Ascending aorta (tissue), 2 donors: Measurements from ENCODE around the gene CTCFL. TPM values are rescaled to one million over a fixed set of nuclear protein-coding genes. Genes with fewer than 3 reads are reported as not detected.

ENCODE experiments used
- DNase-seq, 2 donors: peaks; one replicate each; pipeline ENCODE4 v3.0.0-alpha.2; 2019; ENCODE audit warnings: low spot score in 2 of 2
- H3K27ac ChIP-seq, 2 donors: fragments of 200-600 bp; sonication (generic); one replicate each; pipeline ENCODE4 v1.5.1; 2016 to 2017; ENCODE audit warnings: mild to moderate bottlenecking in 1 of 2
- H3K27me3 ChIP-seq: fragments of 200-600 bp; sonication (generic); one replicate; pipeline ENCODE4 v1.5.1; 2017
- H3K36me3 ChIP-seq, 2 donors: fragments of 200-600 bp; sonication (generic); one replicate each; pipeline ENCODE4 v1.5.1; 2016
- H3K4me1 ChIP-seq, 2 donors: fragments of 200-600 bp; sonication (generic); one replicate each; pipeline ENCODE4 v1.5.1; 2016 to 2017; ENCODE audit warnings: mild to moderate bottlenecking in 1 of 2
- H3K4me3 ChIP-seq, 2 donors: fragments of 200-600 bp; sonication (generic); one replicate each; pipeline ENCODE4 v1.5.1; 2016 to 2017; ENCODE audit warnings: mild to moderate bottlenecking in 1 of 2
- H3K9me3 ChIP-seq, 2 donors: fragments of 200-600 bp; sonication (generic); one replicate each; pipeline ENCODE4 v1.5.1; 2016
- intact Hi-C: fragments of 100-400 bp; cut with DNase I; formaldehyde crosslinking; loops from one replicate; pipeline ENCODE4 v1.15.1; 2023
- total RNA-seq: library from RNA; depleted of rRNA; stranded (reverse); fragments of >200 nt; gene quantifications from one replicate; pipeline ENCODE4 v1.1.0, GENCODE V29; 2016
- TF ChIP-seq, protein P1 (sequence below), 3 experiments: fragments of 200-600 bp in 2 of 3; fragments of 450-650 bp in 1 of 3; sonication (generic) in 2 of 3; IDR thresholded peaks; one replicate each; pipeline ENCODE4 v1.5.1; 2016 to 2019; ENCODE audit warnings: antibody characterized with exemption in 3 of 3, mild to moderate bottlenecking in 1 of 3, moderate library complexity in 1 of 3

CTCFL gene
- total RNA-seq, 1 donor from 2014 or later = not detected

DNA sequence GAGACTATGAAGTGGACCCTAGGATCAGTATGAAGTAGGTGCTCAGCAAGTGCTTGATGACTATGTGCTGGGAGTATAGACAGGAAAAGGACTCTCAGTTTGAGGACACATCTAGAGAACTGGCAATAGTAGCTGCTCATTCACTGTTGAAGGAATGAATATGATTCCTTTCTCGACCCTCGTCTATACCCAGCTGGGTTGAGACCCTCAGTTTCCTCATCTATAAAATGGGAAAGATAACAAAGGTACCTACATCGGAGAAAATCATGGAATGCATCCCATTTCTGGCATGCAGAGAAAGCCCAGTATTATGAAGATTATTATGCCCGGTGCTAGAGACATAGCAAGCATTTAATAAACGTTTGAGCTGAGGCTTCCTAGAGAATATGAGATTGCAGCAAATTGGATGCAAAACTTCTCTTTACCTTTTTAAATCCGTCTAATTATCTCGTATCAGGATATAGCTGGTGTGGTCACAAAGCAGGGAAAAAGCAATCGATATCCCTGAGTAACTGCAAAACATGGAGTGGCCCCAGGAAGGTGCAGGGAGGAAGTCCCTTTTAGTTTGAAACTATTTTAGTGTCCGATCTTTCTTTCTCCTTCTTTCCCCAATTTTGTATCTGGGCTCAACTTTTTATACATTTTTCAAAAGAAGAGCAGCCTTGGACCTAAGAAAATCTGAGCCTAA, 33.1 kb upstream of the CTCFL start:
- intact Hi-C loops = no loop called here
- Histone ChIP-seq H3K4me1 (no peaks in the 10 kb centered on the region), H3K27ac (no peak overlapping the region), H3K36me3 (no peaks in the 10 kb centered on the region), H3K4me3 (no peak overlapping the region), H3K9me3 (no peaks in the 10 kb centered on the region), H3K27me3 (no peaks in the 10 kb centered on the region)
- TF ChIP-seq, protein P1, sequence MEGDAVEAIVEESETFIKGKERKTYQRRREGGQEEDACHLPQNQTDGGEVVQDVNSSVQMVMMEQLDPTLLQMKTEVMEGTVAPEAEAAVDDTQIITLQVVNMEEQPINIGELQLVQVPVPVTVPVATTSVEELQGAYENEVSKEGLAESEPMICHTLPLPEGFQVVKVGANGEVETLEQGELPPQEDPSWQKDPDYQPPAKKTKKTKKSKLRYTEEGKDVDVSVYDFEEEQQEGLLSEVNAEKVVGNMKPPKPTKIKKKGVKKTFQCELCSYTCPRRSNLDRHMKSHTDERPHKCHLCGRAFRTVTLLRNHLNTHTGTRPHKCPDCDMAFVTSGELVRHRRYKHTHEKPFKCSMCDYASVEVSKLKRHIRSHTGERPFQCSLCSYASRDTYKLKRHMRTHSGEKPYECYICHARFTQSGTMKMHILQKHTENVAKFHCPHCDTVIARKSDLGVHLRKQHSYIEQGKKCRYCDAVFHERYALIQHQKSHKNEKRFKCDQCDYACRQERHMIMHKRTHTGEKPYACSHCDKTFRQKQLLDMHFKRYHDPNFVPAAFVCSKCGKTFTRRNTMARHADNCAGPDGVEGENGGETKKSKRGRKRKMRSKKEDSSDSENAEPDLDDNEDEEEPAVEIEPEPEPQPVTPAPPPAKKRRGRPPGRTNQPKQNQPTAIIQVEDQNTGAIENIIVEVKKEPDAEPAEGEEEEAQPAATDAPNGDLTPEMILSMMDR (IDR thresholded peaks at IDR 0.05) = no peak
- DNase-seq = no peak

DNA sequence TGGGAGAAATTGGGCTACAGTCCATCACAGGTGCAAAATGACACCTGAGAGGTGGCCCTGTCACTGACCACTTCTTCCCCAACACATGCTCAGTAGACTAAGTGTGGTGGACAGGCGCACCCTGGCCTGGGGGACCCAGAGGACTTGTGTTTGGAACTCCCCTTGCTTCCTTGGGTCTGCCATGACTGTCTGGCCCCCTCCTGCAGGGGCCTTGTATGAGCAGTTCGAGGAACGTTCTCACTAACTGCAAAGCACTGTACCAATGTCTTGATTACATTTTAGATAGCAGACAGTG, 32.0 kb upstream of the CTCFL start:
- H3K27me3 ChIP-seq = no peaks in the 10 kb centered on the region
- no peak overlapping the region for H3K27ac ChIP-seq
- no peaks in the 10 kb centered on the region for H3K36me3 ChIP-seq
- no peaks in the 10 kb centered on the region for H3K4me1 ChIP-seq
- intact Hi-C loops = no loop called here
- TF ChIP-seq, protein P1 (IDR thresholded peaks at IDR 0.05) = no peak
- no peak overlapping the region for H3K4me3 ChIP-seq
- no peak for DNase-seq
- H3K9me3 ChIP-seq = no peaks in the 10 kb centered on the region

DNA sequence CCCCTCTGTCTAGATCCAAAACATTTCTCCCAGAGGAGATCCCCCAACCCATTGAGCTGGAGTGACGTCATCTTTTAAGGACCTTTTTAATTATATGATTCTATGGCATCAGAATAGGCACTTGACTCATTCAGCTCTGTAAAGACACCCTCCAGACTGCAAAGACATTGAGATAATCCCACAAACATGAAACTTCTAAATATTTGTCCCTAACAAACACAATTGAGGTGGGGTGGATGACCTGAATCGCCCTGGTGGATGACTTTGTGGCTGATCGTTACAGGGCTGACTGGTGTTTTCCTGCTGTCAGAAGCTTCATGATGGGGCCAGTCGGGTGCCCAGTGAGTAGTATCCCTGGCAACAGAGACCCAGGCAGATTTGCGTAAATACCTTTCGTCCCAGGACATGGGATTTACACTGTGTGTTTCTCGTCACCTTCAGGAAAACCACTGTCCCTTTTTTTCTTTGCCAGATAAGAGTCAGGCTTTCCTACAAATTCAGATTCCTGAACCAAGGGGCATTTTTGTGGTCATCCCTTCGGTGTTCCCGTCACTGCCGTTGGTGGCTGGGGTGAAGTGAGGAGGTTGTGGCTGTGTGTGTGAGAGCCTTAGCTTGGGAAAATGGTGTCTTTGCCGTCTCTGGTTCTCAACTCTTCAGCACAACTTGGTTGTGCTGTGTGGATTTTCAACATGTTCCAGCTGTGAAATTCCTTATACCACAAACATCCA, 30.7 kb upstream of the CTCFL start:
- Histone ChIP-seq H3K4me3 (no peak overlapping the region), H3K27ac (no peak overlapping the region), H3K4me1 (no peaks in the 10 kb centered on the region), H3K9me3 (no peaks in the 10 kb centered on the region), H3K36me3 (no peaks in the 10 kb centered on the region), H3K27me3 (no peaks in the 10 kb centered on the region)
- no peak for DNase-seq
- TF ChIP-seq, protein P1 (IDR thresholded peaks at IDR 0.05) = no peak
- intact Hi-C loops = no loop called here

DNA sequence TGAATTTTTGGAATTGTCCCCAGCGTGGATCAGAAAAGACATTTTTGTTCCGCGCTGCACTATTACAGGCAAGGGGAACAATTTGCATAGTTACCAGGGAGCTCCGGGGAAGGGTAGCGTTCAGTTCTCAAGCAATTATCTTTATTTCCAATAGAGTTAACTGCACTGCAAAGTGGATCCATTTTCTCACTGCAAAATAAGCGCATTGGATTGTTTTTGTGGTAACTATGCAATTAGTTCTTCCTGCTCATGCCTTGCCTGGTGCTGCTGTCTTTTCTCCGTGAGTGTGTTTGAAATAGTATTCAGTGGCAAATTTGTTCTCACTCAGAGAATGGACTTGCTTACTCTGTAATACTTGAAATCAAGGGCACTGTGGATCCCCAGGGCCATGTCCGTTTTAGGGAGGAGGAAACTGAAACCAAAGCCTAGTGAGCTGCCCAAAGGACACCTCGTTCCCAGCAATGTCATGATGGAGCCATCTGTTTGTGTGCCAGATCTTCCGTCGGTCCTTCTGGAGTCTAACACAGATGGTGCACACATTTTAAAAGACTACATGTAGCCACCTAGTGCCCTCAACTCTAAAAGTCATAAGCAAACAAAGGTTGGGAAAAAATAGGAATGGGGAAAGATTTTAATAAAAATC, 28.6 kb upstream of the CTCFL start:
- no peak for DNase-seq
- no peaks in the 10 kb centered on the region for H3K4me1 ChIP-seq
- H3K36me3 ChIP-seq = no peaks in the 10 kb centered on the region
- H3K4me3 ChIP-seq = no peak overlapping the region
- TF ChIP-seq, protein P1 (IDR thresholded peaks at IDR 0.05) = no peak
- intact Hi-C loops = no loop called here
- H3K9me3 ChIP-seq = no peaks in the 10 kb centered on the region
- no peaks in the 10 kb centered on the region for H3K27me3 ChIP-seq
- no peak overlapping the region for H3K27ac ChIP-seq

DNA sequence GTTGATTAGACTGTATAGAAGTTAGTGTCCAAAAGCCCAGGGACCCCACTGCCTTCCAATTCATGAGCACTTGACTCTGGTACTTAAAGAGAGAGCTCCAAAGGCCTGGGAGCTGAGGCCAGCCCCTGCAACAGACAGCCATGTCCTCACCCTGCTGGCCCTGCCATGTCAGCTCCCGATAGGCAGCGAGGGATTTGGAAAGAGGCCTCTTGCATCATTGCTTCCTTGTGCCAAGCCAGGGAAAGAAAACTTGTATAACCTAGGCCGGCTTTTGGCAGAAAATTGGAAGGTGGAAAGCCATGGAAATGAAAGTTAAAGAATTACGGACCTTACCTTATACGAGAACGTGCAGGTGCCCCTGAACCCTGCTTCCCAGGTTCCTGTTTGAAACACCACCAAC, 27.5 kb upstream of the CTCFL start:
- no peaks in the 10 kb centered on the region for H3K4me1 ChIP-seq
- no peaks in the 10 kb centered on the region for H3K9me3 ChIP-seq
- H3K27me3 ChIP-seq = no peaks in the 10 kb centered on the region
- H3K4me3 ChIP-seq = no peak overlapping the region
- no peak for DNase-seq
- intact Hi-C loops = no loop called here
- no peak overlapping the region for H3K27ac ChIP-seq
- H3K36me3 ChIP-seq = no peaks in the 10 kb centered on the region
- TF ChIP-seq, protein P1 (IDR thresholded peaks at IDR 0.05) = no peak
